GM23338 (cell line): ENCODE data around the gene GPR61. TPM values are rescaled to one million over a fixed set of nuclear protein-coding genes. Genes with fewer than 3 reads are reported as not detected.

Experiments
- ATAC-seq: fragments of 200-7000 bp; cut with Tn5 transposase; 3 replicates; pipeline ENCODE4 v1.9.1; 2020
- DNase-seq: peaks from one replicate; pipeline ENCODE4 v3.0.0-alpha.2; 2015; ENCODE audit warnings: low spot score
- H2AFZ ChIP-seq: fragments of 200-600 bp; sonication (generic); 2 replicates; pipeline ENCODE4 v1.8.0; 2016; ENCODE audit warnings: antibody characterized with exemption, mild to moderate bottlenecking, moderate library complexity
- H3F3A ChIP-seq: fragments of 200-600 bp; sonication (generic); replicated peaks from 2 replicates; pipeline ENCODE4 v1.8.0; 2017; ENCODE audit warnings: antibody characterized with exemption, mixed run types, low read depth
- H3K27ac ChIP-seq: fragments of 200-600 bp; sonication (generic); 2 replicates; pipeline ENCODE4 v1.6.1; 2016; ENCODE audit warnings: low read depth
- H3K27me3 ChIP-seq: fragments of 200-600 bp; sonication (generic); 2 replicates; pipeline ENCODE4 v1.8.0; 2016; ENCODE audit warnings: mild to moderate bottlenecking, mixed run types, moderate library complexity; ENCODE audit not compliant: insufficient read depth
- H3K36me3 ChIP-seq: fragments of 200-600 bp; sonication (generic); 2 replicates; pipeline ENCODE4 v1.8.0; 2016; ENCODE audit warnings: mild to moderate bottlenecking; ENCODE audit not compliant: insufficient read depth
- H3K4me1 ChIP-seq: fragments of 200-600 bp; sonication (generic); 2 replicates; pipeline ENCODE4 v1.8.0; 2016; ENCODE audit warnings: mild to moderate bottlenecking, moderate library complexity; ENCODE audit not compliant: insufficient read depth
- H3K4me2 ChIP-seq: fragments of 200-600 bp; sonication (generic); 2 replicates; pipeline ENCODE4 v1.7.1; 2017; ENCODE audit warnings: mixed run types
- H3K4me3 ChIP-seq: fragments of 200-600 bp; sonication (generic); 2 replicates; pipeline ENCODE4 v1.6.1; 2016; ENCODE audit warnings: mixed run types
- H3K79me2 ChIP-seq: fragments of 200-600 bp; sonication (generic); replicated peaks from 2 replicates; pipeline ENCODE4 v1.8.0; 2017; ENCODE audit warnings: mild to moderate bottlenecking; ENCODE audit not compliant: insufficient read depth
- H3K9me2 ChIP-seq: fragments of 200-600 bp; sonication (generic); 2 replicates; pipeline ENCODE4 v1.8.0; 2017; ENCODE audit not compliant: insufficient read depth
- H4K20me1 ChIP-seq: fragments of 200-600 bp; sonication (generic); replicated peaks from 2 replicates; pipeline ENCODE4 v1.8.0; 2017; ENCODE audit warnings: mild to moderate bottlenecking; ENCODE audit not compliant: insufficient read depth
- H3K27ac Mint-ChIP-seq: 2 replicates; pipeline ENCODE4 v1.8.0; 2020; ENCODE audit warnings: inconsistent platforms, mild to moderate bottlenecking, moderate library complexity, mixed read lengths
- H3K27me3 Mint-ChIP-seq: 3 replicates; pipeline ENCODE4 v1.8.0; 2022; ENCODE audit warnings: low read depth, mild to moderate bottlenecking, moderate library complexity, mixed read lengths, inconsistent platforms; ENCODE audit not compliant: insufficient read depth, poor library complexity
- H3K36me3 Mint-ChIP-seq: 3 replicates; pipeline ENCODE4 v1.8.0; 2021; ENCODE audit warnings: low read depth, mild to moderate bottlenecking, inconsistent platforms, moderate library complexity, mixed read lengths
- H3K4me1 Mint-ChIP-seq: 3 replicates; pipeline ENCODE4 v1.8.0; 2020; ENCODE audit warnings: mild to moderate bottlenecking, inconsistent platforms, mixed read lengths
- H3K4me3 Mint-ChIP-seq: 3 replicates; pipeline ENCODE4 v1.8.0; 2021; ENCODE audit warnings: moderate library complexity, mild to moderate bottlenecking, inconsistent platforms, mixed read lengths
- H3K9me3 Mint-ChIP-seq: 3 replicates; pipeline ENCODE4 v1.8.0; 2020; ENCODE audit warnings: moderate library complexity, mild to moderate bottlenecking, inconsistent platforms, mixed read lengths
- CREB1 ChIP-seq: fragments of 250-450 bp; sonication (Bioruptor Pico); IDR thresholded peaks from 2 replicates; pipeline ENCODE4 v1.5.0; 2020; ENCODE audit warnings: low read depth, mild to moderate bottlenecking, moderate library complexity
- CTCF ChIP-seq, 2 experiments: fragments of 200-600 bp in 1 of 2; sonication (generic) in 1 of 2; conservative IDR thresholded peaks; 2 replicates each; pipeline versions ENCODE4 v1.5.1 to v1.6.1; 2016 to 2017; ENCODE audit warnings: antibody characterized with exemption in 2 of 2, low read depth in 2 of 2, mild to moderate bottlenecking in 2 of 2, moderate library complexity in 1 of 2
- ETS1 ChIP-seq: IDR thresholded peaks from 2 replicates; pipeline ENCODE4 v1.6.1; 2016; ENCODE audit warnings: antibody characterized with exemption
- EZH2 ChIP-seq: fragments of 200-600 bp; sonication (generic); IDR thresholded peaks from one replicate; pipeline ENCODE4 v1.8.0; 2017; ENCODE audit warnings: antibody characterized with exemption, mild to moderate bottlenecking, low read depth; ENCODE audit not compliant: unreplicated experiment
- EZH2phosphoT487 ChIP-seq: fragments of 200-600 bp; sonication (generic); IDR thresholded peaks from one replicate; pipeline ENCODE4 v1.8.1; 2018; ENCODE audit warnings: antibody characterized with exemption; ENCODE audit not compliant: unreplicated experiment
- JUNB ChIP-seq: IDR thresholded peaks from one replicate; pipeline ENCODE4 v1.6.1; 2016; ENCODE audit warnings: antibody characterized with exemption; ENCODE audit not compliant: unreplicated experiment
- NANOG ChIP-seq: IDR thresholded peaks from 2 replicates; pipeline ENCODE4 v1.6.1; 2016; ENCODE audit warnings: antibody characterized with exemption, borderline replicate concordance
- POLR2AphosphoS5 ChIP-seq: IDR thresholded peaks from 2 replicates; pipeline ENCODE4 v1.6.1; 2016; ENCODE audit warnings: antibody characterized with exemption, low read depth
- STAT1 ChIP-seq: IDR thresholded peaks from one replicate; pipeline ENCODE4 v1.6.1; 2016; ENCODE audit warnings: antibody characterized with exemption; ENCODE audit not compliant: unreplicated experiment
- ZNF114 ChIP-seq: fragments of 250-450 bp; sonication (Bioruptor Pico); IDR thresholded peaks from 2 replicates; pipeline ENCODE4 v1.5.0; 2020; ENCODE audit warnings: mild to moderate bottlenecking, moderate library complexity
- ZNF331 ChIP-seq: fragments of 250-450 bp; sonication (Bioruptor Pico); IDR thresholded peaks from 2 replicates; pipeline ENCODE4 v1.5.0; 2020; ENCODE audit warnings: low read depth, mild to moderate bottlenecking, moderate library complexity
- polyA plus RNA-seq: library from polyadenylated mRNA; unstranded; fragments of >200 nt; fragmentation: Nextera tagmentation; extraction: Ambion mirVana; gene quantifications from 2 replicates; pipeline ENCODE4 v1.2.1, GENCODE V29; 2016
- total RNA-seq: library from RNA; depleted of rRNA; stranded (reverse); fragments of >200 nt; shearing (Covaris generic); gene quantifications from 2 replicates; pipeline ENCODE4 v1.2.3, GENCODE V29; 2014
- TF ChIP-seq, protein P1 (sequence below): fragments of 250-450 bp; sonication (Bioruptor Pico); IDR thresholded peaks from 2 replicates; pipeline ENCODE4 v1.5.0; 2020; ENCODE audit warnings: mild to moderate bottlenecking, moderate library complexity
- TF ChIP-seq, protein P2 (sequence below): IDR thresholded peaks from one replicate; pipeline ENCODE4 v1.6.1; 2018; ENCODE audit warnings: antibody characterized with exemption; ENCODE audit not compliant: unreplicated experiment

The GPR61 gene
- total and polyA plus RNA-seq, 2 experiments from 2014 or later, result 0.13 TPM; not detected in 1

GRCh38 chr1:109502364-109502851, 37.3 kb upstream of the GPR61 start:
- H3K27me3 ChIP-seq, result no peaks in the 10 kb centered on the region
- H3K36me3 ChIP-seq, result no peaks in the 10 kb centered on the region
- H3K79me2 ChIP-seq, result no peaks in the 10 kb centered on the region
- Mint-ChIP-seq H3K27me3 (peaks cover 9% of the 10 kb centered on the region), H3K4me3 (no peak overlapping the region), H3K27ac (no peak overlapping the region), H3K9me3 (no peaks in the 10 kb centered on the region), H3K36me3 (peaks cover 2% of the 10 kb centered on the region; the same call in 1 of the 3 replicates), H3K4me1 (peaks cover 27% of the 10 kb centered on the region)
- TF ChIP-seq, protein P1, sequence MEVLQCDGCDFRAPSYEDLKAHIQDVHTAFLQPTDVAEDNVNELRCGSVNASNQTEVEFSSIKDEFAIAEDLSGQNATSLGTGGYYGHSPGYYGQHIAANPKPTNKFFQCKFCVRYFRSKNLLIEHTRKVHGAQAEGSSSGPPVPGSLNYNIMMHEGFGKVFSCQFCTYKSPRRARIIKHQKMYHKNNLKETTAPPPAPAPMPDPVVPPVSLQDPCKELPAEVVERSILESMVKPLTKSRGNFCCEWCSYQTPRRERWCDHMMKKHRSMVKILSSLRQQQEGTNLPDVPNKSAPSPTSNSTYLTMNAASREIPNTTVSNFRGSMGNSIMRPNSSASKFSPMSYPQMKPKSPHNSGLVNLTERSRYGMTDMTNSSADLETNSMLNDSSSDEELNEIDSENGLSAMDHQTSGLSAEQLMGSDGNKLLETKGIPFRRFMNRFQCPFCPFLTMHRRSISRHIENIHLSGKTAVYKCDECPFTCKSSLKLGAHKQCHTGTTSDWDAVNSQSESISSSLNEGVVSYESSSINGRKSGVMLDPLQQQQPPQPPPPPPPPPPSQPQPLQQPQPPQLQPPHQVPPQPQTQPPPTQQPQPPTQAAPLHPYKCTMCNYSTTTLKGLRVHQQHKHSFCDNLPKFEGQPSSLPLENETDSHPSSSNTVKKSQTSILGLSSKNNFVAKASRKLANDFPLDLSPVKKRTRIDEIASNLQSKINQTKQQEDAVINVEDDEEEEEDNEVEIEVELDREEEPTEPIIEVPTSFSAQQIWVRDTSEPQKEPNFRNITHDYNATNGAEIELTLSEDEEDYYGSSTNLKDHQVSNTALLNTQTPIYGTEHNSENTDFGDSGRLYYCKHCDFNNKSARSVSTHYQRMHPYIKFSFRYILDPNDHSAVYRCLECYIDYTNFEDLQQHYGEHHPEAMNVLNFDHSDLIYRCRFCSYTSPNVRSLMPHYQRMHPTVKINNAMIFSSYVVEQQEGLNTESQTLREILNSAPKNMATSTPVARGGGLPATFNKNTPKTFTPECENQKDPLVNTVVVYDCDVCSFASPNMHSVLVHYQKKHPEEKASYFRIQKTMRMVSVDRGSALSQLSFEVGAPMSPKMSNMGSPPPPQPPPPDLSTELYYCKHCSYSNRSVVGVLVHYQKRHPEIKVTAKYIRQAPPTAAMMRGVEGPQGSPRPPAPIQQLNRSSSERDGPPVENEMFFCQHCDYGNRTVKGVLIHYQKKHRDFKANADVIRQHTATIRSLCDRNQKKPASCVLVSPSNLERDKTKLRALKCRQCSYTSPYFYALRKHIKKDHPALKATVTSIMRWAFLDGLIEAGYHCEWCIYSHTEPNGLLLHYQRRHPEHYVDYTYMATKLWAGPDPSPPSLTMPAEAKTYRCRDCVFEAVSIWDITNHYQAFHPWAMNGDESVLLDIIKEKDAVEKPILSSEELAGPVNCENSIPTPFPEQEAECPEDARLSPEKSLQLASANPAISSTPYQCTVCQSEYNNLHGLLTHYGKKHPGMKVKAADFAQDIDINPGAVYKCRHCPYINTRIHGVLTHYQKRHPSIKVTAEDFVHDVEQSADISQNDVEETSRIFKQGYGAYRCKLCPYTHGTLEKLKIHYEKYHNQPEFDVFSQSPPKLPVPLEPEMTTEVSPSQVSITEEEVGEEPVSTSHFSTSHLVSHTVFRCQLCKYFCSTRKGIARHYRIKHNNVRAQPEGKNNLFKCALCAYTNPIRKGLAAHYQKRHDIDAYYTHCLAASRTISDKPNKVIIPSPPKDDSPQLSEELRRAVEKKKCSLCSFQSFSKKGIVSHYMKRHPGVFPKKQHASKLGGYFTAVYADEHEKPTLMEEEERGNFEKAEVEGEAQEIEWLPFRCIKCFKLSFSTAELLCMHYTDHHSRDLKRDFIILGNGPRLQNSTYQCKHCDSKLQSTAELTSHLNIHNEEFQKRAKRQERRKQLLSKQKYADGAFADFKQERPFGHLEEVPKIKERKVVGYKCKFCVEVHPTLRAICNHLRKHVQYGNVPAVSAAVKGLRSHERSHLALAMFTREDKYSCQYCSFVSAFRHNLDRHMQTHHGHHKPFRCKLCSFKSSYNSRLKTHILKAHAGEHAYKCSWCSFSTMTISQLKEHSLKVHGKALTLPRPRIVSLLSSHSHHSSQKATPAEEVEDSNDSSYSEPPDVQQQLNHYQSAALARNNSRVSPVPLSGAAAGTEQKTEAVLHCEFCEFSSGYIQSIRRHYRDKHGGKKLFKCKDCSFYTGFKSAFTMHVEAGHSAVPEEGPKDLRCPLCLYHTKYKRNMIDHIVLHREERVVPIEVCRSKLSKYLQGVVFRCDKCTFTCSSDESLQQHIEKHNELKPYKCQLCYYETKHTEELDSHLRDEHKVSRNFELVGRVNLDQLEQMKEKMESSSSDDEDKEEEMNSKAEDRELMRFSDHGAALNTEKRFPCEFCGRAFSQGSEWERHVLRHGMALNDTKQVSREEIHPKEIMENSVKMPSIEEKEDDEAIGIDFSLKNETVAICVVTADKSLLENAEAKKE (CRISPR knock-in tag), result no peak
- TF ChIP-seq ZNF331 (CRISPR knock-in tag), result no peak
- no peak for TF ChIP-seq STAT1
- TF ChIP-seq CTCF (conservative IDR thresholded peaks at IDR 0.05; ENCODE audit: low read depth in 2 of 2), result no peak
- TF ChIP-seq NANOG, result no peak
- no peak for TF ChIP-seq EZH2
- no peak for TF ChIP-seq EZH2phosphoT487
- TF ChIP-seq, protein P2, sequence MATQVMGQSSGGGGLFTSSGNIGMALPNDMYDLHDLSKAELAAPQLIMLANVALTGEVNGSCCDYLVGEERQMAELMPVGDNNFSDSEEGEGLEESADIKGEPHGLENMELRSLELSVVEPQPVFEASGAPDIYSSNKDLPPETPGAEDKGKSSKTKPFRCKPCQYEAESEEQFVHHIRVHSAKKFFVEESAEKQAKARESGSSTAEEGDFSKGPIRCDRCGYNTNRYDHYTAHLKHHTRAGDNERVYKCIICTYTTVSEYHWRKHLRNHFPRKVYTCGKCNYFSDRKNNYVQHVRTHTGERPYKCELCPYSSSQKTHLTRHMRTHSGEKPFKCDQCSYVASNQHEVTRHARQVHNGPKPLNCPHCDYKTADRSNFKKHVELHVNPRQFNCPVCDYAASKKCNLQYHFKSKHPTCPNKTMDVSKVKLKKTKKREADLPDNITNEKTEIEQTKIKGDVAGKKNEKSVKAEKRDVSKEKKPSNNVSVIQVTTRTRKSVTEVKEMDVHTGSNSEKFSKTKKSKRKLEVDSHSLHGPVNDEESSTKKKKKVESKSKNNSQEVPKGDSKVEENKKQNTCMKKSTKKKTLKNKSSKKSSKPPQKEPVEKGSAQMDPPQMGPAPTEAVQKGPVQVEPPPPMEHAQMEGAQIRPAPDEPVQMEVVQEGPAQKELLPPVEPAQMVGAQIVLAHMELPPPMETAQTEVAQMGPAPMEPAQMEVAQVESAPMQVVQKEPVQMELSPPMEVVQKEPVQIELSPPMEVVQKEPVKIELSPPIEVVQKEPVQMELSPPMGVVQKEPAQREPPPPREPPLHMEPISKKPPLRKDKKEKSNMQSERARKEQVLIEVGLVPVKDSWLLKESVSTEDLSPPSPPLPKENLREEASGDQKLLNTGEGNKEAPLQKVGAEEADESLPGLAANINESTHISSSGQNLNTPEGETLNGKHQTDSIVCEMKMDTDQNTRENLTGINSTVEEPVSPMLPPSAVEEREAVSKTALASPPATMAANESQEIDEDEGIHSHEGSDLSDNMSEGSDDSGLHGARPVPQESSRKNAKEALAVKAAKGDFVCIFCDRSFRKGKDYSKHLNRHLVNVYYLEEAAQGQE, result no peak
- TF ChIP-seq CREB1 (CRISPR knock-in tag), result no peak
- TF ChIP-seq ETS1, result no peak
- no peak for TF ChIP-seq ZNF114
- TF ChIP-seq JUNB, result no peak
- no peak for TF ChIP-seq POLR2AphosphoS5
- DNase-seq, result no peak
- 0 out of 2 replicates have a peak overlapping the region, but pooled peaks have one; percentile 12 for H3K4me2 ChIP-seq
- H2AFZ ChIP-seq, result no peak overlapping the region
- ATAC-seq, result no peak
- no peaks in the 10 kb centered on the region; the same call in 1 of the 2 replicates for H3K9me2 ChIP-seq
- no peaks in the 10 kb centered on the region for H4K20me1 ChIP-seq
- H3F3A ChIP-seq, result no peaks in the 10 kb centered on the region
- H3K4me3 ChIP-seq, result no peak overlapping the region
- no peak overlapping the region for H3K27ac ChIP-seq
- peaks cover 16% of the 10 kb centered on the region for H3K4me1 ChIP-seq
